Activated CD4-positive, alpha-beta T cell treated with anti-CD3 and anti-CD28 coated beads, Interleukin-2, amount 50 U/mL, for 4 hours (primary cell): ENCODE data around the gene KLK2.

ENCODE experiments used
- DNase-seq, 2 experiments: peaks; one replicate each; pipeline ENCODE4 v3.0.0-alpha.2; 2020

KLK2 gene

DNA sequence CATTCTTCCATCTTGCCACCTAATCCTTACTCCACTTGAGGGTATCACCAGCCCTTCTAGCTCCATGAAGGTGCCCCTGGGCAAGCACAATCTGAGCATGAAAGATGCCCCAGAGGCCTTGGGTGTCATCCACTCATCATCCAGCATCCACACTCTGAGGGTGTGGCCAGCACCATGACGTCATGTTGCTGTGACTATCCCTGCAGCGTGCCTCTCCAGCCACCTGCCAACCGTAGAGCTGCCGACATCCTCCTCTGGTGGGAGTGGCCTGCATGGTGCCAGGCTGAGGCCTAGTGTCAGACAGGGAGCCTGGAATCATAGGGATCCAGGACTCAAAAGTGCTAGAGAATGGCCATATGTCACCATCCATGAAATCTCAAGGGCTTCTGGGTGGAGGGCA is 21.6 kb upstream of the KLK2 start:
- DNase-seq = no peak

DNA sequence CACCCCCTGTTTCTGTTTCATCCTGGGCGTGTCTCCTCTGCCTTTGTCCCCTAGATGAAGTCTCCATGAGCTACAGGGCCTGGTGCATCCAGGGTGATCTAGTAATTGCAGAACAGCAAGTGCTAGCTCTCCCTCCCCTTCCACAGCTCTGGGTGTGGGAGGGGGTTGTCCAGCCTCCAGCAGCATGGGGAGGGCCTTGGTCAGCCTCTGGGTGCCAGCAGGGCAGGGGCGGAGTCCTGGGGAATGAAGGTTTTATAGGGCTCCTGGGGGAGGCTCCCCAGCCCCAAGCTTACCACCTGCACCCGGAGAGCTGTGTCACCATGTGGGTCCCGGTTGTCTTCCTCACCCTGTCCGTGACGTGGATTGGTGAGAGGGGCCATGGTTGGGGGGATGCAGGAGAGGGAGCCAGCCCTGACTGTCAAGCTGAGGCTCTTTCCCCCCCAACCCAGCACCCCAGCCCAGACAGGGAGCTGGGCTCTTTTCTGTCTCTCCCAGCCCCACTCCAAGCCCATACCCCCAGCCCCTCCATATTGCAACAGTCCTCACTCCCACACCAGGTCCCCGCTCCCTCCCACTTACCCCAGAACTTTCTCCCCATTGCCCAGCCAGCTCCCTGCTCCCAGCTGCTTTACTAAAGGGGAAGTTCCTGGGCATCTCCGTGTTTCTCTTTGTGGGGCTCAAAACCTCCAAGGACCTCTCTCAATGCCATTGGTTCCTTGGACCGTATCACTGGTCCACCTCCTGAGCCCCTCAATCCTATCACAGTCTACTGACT is 18.4 kb upstream of the KLK2 start, which contains the start of gene KLK3:
TSS of gene KLK3 (plus strand) at position 280 of the 775 bp plus-strand sequence. CDS start at position 321, 41 bp downstream.
- no peak for DNase-seq

DNA sequence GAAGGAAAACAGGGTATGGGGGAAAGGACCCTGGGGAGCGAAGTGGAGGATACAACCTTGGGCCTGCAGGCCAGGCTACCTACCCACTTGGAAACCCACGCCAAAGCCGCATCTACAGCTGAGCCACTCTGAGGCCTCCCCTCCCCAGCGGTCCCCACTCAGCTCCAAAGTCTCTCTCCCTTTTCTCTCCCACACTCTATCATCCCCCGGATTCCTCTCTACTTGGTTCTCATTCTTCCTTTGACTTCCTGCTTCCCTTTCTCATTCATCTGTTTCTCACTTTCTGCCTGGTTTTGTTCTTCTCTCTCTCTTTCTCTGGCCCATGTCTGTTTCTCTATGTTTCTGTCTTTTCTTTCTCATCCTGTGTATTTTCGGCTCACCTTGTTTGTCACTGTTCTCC is 15.9 kb upstream of the KLK2 start:
- DNase-seq = no peak

DNA sequence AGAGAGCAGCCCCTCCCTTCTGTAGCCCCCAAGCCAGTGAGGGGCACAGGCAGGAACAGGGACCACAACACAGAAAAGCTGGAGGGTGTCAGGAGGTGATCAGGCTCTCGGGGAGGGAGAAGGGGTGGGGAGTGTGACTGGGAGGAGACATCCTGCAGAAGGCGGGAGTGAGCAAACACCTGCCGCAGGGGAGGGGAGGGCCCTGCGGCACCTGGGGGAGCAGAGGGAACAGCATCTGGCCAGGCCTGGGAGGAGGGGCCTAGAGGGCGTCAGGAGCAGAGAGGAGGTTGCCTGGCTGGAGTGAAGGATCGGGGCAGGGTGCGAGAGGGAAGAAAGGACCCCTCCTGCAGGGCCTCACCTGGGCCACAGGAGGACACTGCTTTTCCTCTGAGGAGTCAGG is 14.4 kb upstream of the KLK2 start:
- DNase-seq = no peak

DNA sequence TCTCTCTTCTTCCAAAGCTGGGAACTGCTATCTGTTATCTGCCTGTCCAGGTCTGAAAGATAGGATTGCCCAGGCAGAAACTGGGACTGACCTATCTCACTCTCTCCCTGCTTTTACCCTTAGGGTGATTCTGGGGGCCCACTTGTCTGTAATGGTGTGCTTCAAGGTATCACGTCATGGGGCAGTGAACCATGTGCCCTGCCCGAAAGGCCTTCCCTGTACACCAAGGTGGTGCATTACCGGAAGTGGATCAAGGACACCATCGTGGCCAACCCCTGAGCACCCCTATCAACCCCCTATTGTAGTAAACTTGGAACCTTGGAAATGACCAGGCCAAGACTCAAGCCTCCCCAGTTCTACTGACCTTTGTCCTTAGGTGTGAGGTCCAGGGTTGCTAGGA is 13.4 kb upstream of the KLK2 start:
- no peak for DNase-seq

DNA sequence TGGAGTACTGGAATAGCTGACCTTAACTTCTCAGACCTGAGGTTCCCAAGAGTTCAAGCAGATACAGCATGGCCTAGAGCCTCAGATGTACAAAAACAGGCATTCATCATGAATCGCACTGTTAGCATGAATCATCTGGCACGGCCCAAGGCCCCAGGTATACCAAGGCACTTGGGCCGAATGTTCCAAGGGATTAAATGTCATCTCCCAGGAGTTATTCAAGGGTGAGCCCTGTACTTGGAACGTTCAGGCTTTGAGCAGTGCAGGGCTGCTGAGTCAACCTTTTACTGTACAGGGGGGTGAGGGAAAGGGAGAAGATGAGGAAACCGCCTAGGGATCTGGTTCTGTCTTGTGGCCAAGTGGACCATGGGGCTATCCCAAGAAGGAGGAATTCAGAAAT is 12.2 kb upstream of the KLK2 start:
- DNase-seq = no peak

DNA sequence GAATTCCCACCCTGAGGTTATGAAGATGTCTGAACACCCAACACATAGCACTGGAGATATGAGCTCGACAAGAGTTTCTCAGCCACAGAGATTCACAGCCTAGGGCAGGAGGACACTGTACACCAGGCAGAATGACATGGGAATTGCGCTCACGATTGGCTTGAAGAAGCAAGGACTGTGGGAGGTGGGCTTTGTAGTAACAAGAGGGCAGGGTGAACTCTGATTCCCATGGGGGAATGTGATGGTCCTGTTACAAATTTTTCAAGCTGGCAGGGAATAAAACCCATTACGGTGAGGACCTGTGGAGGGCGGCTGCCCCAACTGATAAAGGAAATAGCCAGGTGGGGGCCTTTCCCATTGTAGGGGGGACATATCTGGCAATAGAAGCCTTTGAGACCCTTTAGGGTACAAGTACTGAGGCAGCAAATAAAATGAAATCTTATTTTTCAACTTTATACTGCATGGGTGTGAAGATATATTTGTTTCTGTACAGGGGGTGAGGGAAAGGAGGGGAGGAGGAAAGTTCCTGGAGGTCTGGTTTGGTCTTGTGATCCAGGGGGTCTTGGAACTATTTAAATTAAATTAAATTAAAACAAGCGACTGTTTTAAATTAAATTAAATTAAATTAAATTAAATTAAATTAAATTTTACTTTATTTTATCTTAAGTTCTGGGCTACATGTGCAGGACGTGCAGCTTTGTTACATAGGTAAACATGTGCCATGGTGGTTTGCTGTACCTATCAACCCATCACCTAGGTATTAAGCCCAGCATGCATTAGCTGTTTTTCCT is 11.5 kb upstream of the KLK2 start:
- no peak for DNase-seq

DNA sequence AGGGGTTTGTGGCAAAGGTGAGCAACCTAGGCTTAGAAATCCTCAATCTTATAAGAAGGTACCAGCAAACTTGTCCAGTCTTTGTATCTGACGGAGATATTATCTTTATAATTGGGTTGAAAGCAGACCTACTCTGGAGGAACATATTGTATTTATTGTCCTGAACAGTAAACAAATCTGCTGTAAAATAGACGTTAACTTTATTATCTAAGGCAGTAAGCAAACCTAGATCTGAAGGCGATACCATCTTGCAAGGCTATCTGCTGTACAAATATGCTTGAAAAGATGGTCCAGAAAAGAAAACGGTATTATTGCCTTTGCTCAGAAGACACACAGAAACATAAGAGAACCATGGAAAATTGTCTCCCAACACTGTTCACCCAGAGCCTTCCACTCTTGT is 3.8 kb upstream of the KLK2 start:
- DNase-seq = no peak

DNA sequence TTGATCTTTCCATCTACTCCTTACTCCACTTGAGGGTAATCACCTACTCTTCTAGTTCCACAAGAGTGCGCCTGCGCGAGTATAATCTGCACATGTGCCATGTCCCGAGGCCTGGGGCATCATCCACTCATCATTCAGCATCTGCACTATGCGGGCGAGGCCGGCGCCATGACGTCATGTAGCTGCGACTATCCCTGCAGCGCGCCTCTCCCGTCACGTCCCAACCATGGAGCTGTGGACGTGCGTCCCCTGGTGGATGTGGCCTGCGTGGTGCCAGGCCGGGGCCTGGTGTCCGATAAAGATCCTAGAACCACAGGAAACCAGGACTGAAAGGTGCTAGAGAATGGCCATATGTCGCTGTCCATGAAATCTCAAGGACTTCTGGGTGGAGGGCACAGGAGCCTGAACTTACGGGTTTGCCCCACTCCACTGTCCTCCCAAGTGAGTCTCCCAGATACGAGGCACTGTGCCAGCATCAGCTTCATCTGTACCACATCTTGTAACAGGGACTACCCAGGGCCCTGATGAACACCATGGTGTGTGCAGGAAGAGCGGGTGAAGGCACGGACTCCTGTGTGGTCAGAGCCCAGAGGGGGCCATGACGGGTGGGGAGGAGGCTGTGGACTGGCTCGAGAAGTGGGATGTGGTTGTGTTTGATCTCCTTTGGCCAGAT is 2.7 kb upstream of the KLK2 start:
- no peak for DNase-seq

DNA sequence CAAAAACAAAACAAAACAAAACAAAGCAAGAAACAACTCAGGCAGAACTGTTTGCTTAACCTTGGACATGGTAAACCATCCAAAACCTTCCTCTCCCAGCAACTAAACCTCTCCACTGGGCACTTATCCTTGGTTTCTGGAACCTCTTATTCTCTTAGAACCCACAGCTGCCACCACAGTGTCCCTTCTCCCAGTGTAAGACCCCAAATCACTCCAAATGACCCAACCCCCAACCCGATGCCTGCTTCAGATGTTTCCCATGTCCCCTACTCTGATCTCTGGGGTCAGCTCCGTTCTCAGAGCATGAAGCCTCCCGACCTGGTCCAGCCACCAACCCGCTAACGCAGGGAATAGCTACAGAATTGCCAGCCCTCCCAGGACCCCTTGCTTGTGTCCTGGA is 972 bp downstream of the KLK2 start:
- no peak for DNase-seq

DNA sequence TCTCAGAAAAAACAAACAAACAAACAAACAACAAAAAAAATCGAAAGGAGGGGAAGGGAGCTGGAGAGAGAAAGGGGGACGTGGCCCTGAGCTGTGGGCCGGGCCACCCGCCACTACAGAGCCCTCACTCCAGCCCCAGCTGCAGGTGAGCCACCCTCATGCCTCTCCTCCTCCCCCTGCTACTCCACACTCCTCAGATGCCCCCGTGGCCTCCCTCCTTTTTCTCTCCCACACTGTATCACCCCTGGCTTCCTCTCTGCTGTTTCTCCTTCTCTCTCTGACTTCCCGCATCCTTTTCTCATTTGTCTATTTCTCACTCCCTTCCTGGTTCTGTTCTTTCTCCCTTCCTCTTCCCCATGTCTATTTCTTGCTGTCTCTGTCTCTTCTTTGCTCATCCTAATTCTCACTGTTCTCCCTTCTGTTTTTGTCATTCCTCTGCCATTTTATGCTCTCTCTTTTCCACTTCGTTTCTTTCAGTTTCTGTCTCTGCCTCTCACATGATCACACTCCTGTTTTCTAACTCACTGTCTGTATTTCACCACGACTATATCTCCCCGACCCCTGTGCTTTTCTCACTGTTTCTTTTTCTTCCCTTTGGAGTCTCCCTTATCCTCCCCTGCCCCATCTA is 2.7 kb downstream of the KLK2 start:
- DNase-seq = no peak

DNA sequence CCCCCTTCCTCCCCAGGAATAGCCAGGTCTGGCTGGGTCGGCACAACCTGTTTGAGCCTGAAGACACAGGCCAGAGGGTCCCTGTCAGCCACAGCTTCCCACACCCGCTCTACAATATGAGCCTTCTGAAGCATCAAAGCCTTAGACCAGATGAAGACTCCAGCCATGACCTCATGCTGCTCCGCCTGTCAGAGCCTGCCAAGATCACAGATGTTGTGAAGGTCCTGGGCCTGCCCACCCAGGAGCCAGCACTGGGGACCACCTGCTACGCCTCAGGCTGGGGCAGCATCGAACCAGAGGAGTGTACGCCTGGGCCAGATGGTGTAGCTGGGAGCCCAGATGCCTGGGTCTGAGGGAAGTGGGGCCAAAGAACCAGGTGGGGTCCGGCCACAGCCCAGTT is 3.2 kb downstream of the KLK2 start:
- no peak for DNase-seq

DNA sequence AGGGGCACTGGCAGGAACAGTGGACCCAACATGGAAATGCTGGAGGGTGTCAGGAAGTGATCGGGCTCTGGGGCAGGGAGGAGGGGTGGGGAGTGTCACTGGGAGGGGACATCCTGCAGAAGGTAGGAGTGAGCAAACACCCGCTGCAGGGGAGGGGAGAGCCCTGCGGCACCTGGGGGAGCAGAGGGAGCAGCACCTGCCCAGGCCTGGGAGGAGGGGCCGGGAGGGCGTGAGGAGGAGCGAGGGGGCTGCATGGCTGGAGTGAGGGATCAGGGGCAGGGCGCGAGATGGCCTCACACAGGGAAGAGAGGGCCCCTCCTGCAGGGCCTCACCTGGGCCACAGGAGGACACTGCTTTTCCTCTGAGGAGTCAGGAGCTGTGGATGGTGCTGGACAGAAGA is 4.1 kb downstream of the KLK2 start:
- no peak for DNase-seq

DNA sequence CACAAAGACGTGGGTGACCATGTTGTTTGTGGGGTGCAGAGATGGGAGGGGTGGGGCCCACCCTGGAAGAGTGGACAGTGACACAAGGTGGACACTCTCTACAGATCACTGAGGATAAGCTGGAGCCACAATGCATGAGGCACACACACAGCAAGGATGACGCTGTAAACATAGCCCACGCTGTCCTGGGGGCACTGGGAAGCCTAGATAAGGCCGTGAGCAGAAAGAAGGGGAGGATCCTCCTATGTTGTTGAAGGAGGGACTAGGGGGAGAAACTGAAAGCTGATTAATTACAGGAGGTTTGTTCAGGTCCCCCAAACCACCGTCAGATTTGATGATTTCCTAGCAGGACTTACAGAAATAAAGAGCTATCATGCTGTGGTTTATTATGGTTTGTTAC is 5.6 kb downstream of the KLK2 start:
- no peak for DNase-seq

DNA sequence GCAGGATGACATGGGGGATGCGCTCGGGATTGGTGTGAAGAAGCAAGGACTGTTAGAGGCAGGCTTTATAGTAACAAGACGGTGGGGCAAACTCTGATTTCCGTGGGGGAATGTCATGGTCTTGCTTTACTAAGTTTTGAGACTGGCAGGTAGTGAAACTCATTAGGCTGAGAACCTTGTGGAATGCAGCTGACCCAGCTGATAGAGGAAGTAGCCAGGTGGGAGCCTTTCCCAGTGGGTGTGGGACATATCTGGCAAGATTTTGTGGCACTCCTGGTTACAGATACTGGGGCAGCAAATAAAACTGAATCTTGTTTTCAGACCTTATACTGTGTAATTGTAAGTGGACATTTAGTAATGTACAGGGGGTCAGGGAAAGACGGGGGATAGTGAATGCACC is 7.0 kb downstream of the KLK2 start:
- DNase-seq = no peak

DNA sequence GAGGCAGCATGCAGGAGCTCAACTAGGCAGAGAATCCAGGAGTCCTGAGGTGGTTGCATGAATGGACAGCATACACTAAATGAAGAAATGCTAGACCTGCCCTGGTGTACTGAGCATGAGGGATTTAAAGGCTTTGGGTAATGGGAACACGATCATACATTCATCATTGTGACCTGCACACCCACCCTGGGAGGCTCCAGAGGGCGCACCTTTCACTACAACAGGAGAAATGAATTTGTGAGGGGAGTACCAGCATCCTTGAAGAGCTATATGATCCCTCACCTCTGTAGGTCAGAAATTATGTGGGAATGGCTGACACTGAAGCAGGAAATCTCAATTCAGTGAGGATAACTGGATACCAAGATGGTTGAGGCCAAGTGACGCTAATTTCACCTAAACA is 8.9 kb downstream of the KLK2 start:
- DNase-seq = no peak

DNA sequence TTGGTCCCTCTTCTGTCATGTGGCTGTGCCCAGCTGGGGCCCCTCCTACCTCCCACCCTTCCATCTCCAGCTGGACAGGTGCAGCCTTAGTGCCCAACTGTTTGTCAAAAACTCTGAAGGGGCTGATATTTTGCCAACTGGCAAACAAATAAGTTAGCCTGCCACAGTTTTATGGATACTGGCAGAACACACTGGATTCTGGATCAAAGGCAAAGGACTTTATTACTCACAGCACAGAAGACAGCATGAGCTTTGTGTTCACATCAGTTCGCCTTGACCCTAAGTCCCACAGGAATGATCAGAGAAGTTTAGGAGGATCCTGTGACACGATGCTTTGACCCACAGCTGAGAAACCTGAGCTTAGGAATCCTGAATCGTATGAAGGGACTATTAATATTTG is 16.4 kb downstream of the KLK2 start:
- DNase-seq = no peak

DNA sequence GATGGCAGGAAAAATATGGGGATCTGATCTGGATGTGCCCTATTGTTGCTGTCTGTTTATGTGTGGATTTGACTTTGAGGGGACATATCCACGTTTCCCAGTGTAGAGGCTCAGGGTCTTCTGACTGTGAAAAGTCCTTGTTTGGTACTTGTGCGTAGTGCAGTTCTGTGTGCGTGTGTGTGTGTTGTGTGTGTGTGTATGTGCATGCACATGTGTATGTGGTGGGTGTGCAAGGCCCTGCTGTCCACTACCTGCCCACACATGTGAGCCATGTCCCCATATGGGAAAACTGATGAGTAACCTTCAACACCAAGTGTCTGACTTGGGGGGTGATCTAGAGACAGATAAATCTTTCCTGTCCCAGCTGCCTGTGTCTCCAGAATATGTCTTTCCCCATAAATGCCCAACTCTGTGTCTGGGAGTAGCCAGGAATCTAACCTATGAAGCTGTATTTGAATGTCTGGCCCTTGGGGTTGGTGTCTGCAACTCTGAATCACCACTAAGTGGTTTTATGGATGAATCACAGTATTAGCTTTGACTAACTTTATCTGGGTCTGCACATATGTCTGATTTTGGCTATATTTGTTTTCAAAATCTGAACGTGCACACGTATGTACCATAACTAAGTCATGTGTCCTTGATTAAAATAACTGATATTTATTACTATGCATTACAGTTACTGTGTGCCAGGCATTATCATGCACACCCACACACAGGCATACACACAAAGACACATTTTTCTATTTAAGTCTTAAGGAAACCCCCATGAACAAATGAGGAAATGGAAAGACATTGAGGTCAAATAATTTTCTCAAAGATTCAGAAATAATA is 17.4 kb downstream of the KLK2 start:
- DNase-seq = no peak

DNA sequence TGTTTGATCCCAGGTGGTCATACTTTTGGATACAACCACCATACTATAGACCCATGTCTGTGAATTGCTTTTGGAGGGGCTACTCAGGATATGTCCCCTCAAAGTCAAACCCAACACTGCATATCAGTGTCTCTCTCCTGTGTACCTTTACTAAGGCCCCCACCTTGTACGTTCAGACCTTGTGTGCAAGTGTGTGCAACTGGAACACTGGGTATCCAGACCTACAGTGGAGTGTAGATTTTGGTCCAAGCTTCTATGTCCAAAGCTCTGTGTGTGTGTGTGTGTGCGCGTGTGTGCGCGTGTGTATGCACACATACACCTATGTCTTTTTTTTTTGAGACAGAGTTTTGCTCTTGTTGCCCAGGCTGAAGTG is 18.0 kb downstream of the KLK2 start:
- no peak for DNase-seq

DNA sequence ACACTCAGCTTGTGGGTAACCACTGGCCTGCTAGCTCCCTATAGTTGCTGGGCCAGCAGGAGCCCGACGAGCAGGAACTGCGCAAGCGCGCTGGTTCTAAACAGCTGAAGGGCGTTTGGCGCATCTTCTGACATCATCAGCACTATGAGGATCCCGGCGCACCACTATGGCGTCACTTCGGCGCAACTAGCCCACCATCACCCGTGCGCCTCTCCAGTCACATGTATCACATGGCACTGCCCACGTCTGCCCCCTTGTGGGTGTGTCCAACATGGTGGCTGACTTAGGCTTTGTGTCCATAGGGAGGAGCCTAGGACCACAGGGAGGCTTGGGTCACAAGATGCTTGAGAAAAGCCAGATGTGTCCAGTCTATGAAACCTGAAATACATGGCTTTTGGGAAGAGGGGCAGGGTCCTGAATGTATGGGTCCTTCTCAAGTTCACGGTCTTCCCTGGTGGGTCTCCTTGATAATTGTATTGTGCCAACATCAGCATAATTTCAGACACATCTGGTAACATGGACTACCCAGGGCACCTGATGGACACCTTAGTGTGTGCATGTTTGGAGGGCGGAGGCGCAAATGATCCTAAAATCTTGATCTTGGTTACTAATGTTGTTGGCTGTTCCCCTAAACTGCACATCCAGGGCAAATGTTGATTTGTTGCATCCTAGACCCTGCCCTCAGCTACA is 20.0 kb downstream of the KLK2 start:
- no peak for DNase-seq

DNA sequence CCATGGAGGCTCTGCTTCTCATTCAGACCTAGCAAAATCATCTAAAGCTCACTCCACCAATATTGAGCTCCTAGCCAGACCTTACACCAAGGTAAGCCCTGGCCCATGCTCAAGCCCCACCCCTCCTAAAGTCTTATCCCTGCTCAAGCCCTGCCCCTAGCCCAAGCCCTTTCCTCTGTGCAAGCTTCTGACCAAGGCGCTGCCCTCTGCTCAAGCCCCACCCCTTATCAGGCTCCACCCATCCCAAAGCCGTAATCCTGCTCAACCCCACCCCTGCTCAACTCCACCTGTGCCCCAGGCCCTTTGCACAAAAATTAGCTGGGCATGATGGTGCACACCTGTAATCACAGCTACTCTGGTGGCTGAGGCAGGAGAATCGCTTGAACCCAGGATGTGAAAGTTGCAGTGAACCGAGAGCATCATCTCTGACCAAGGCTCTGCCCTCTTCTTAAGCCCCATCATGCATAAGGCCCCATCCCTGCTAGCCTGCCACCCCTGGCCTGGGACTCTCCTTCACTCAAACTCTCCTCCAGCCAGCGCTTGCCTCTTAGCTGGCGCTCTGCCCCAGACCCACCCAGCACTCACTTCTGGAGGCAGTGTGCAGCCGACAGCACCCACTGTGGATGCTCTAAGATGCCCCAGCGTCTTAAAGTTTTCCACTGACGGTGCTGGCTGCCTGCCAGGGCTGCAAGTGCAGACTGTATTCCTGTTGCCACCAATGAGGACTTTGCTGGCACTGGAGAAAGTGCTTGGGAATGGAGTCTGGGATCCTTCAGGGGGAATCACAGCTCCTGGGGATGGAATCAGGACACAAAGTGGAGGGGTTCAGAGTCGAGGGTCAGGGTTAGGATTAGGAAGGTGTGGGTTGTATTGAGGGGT is 21.5 kb downstream of the KLK2 start:
- DNase-seq = no peak
